Urinary bladder (tissue), 4 donors: Measurements from ENCODE around the gene C22orf23. TPM values are rescaled to one million over a fixed set of nuclear protein-coding genes. Genes with fewer than 3 reads are reported as not detected.

Experiments
- DNase-seq: peaks from one replicate; pipeline ENCODE4 v3.0.0-alpha.2; 2015; ENCODE audit errors: extremely low spot score
- H3K27ac ChIP-seq: one replicate; pipeline ENCODE4 v1.5.1; 2013; ENCODE audit warnings: low read depth, mild to moderate bottlenecking, moderate library complexity
- H3K36me3 ChIP-seq: one replicate; pipeline ENCODE4 v1.6.1; 2013; ENCODE audit warnings: mild to moderate bottlenecking, moderate library complexity; ENCODE audit not compliant: insufficient read depth
- H3K4me1 ChIP-seq: one replicate; pipeline ENCODE4 v1.6.1; 2013; ENCODE audit warnings: mild to moderate bottlenecking, moderate library complexity; ENCODE audit not compliant: insufficient read depth
- H3K4me3 ChIP-seq: one replicate; pipeline ENCODE4 v1.5.1; 2013; ENCODE audit warnings: low read depth, low read length
- WGBS: extraction: QIAGEN DNeasy Blood & Tissue Kit; methylation state at CpG from one replicate; pipeline ENCODE4 v1.1.7; 2013; 5-methylcytosine and 5-hydroxymethylcytosine counted together
- polyA plus RNA-seq: library from polyadenylated mRNA; stranded (reverse); fragments of 200-250 nt; gene quantifications from one replicate; pipeline ENCODE4 v1.2.3, GENCODE V29; 2013
- total RNA-seq: library from RNA; depleted of rRNA; stranded (reverse); fragments of >200 nt; gene quantifications from one replicate; pipeline ENCODE4 v1.2.3, GENCODE V29; 2014
- donor health status: healthy with polysubstance abuse.
- donor health status: healthy.

C22orf23 gene
- total and polyA plus RNA-seq, 2 donors, result 0.26 to 0.95 TPM

DNA sequence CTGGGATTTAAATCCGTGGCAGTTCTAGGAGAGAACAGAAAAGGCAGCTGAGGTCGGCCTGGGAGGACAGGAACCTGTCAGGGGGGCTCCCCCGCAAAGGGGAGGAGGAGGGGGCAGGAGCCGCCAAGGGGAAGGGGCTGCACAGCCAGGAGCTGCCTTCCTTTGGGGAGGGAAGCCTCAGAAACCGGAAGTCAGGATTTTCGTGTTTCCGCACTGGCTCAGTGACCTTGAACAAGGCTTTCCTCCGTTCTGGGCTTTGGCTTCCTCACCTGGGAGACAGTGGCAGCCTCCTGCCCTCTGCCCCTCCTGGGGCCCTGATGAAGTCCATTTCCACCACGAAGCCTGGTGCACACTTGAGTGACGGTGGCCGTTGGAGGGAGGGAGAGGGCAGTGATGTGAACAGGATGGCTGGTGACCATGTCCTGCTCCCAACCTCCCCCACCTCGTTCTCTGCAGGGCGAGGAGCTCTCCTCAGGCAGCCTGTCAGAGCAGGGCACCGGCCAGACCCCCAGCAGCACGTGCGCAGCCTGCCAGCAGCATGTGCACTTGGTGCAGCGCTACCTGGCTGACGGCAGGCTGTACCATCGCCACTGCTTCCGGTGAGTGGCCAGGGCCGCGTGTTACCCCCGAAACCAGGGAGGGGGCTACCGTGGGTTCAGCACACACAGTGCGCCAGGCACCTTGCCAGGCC is 34.7 kb downstream of the C22orf23 start:
- WGBS, result 81% methylated on average over 25 of the region's 25 CpGs
- Histone ChIP-seq H3K36me3 (peaks cover 7% of the 10 kb centered on the region), H3K27ac (no peak overlapping the region), H3K4me3 (no peak overlapping the region), H3K4me1 (no peaks in the 10 kb centered on the region)
- DNase-seq, result no peak

DNA sequence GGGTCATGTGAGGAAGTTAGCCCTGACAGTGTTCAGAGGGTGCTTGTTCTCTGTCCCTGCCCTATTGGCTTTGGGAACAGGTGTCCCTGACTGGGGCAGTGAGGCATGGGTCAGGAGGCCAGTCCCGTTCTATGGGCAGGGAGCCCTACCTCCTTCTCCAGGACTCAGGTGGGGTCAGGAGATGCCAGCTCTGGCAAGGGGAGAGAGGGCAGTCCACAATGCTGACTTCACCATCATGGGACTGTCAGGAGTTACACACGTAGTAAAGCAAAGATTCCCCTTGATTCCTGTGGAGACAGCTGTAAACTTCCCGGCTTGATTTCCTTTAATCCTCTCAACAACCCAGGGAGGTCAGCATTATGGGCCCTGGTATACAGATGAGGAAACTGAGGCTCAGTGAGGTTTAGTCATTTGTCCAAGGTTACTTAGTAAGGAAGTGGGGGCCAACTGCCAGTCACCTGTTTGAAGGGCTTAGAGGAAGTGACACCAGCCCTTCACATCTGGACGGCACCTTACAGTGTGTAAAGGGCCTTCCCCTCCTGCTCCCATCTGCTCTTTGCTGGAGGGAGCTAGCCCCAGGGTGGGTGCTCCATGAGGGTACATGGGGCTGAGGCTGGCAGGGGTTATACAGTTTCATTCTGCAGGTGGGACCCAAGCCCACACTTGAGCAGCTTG is 35.4 kb downstream of the C22orf23 start:
- peaks cover 7% of the 10 kb centered on the region for H3K36me3 ChIP-seq
- 82% methylated on average over 4 of the region's 4 CpGs for WGBS

DNA sequence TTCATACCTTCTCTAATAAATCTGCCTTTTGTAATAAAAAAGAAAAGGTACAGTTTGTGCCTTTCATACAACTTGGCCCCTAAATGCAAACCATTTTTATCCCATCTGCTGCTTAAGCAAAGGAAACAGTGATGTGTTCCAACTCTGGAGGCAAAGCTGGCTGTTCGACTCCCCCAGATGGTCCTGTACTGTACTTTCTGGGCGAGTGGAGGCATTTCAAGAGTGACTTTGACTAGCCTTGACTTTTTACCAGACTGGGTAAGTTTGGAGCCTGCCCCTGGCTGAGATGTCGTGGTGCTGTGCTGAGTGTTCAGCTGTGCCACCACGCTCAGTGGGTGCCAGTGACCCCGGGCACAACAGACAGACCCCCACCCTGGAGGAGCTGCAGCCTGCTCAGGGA is 37.1 kb downstream of the C22orf23 start:
- 91% methylated on average over 5 of the region's 5 CpGs for WGBS
- H3K4me1 ChIP-seq, result no peaks in the 10 kb centered on the region
- H3K27ac ChIP-seq, result no peak overlapping the region
- peaks cover 7% of the 10 kb centered on the region for H3K36me3 ChIP-seq
- DNase-seq, result no peak
- no peak overlapping the region for H3K4me3 ChIP-seq

More for the DNA sequence above, 35.4 kb downstream of the C22orf23 start:
- H3K4me3 ChIP-seq, result no peak overlapping the region
- H3K27ac ChIP-seq, result no peak overlapping the region
- DNase-seq, result no peak
- H3K4me1 ChIP-seq, result no peaks in the 10 kb centered on the region

DNA sequence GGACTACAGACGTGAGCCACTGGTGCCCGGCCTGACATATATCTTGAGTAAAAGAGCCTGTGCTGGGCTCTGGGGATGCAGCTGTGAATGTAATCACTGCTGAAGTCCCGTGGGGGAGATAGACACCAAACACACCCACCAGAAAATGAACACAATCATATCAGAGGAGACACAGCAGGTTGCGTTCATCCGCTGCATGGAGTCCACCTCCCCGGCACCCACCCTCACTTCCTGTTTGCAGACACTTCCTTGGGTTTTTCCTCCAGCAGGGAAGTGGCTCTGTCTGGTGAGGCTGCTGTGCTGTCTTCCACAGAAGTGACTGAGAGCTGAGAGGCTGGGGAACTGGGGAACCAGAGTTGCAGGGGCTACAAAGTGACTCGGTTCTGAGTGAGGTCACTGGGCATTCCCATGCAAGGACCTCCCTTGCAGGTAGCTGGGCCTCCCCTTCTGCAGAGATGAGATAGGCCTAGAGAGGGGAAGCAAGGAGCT is 40.1 kb downstream of the C22orf23 start:
- Histone ChIP-seq H3K36me3 (peaks cover 7% of the 10 kb centered on the region), H3K4me3 (no peak overlapping the region), H3K27ac (no peak overlapping the region), H3K4me1 (no peaks in the 10 kb centered on the region)
- DNase-seq, result no peak
- 78% methylated on average over 7 of the region's 7 CpGs for WGBS

DNA sequence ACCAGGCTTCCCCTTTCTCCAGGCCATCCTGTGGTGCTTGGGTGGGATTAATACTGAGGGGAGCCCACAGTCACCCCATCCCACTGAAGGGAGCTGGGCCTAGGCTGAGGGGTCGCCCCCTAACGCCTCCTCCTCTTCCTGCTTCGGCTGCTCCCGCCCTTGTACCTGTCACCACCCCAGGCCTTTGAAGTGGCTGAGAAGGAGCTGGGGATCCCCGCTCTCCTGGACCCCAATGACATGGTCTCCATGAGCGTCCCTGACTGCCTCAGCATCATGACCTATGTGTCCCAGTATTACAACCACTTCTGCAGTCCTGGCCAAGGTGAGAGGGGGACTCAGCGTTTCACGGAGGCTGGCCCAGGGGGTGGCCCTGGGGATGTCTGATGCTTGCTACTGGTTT is 41.2 kb downstream of the C22orf23 start:
- Histone ChIP-seq H3K4me1 (peaks cover 2% of the 10 kb centered on the region), H3K4me3 (no peak overlapping the region), H3K36me3 (peaks cover 4% of the 10 kb centered on the region), H3K27ac (no peak overlapping the region)
- no peak for DNase-seq
- 75% methylated on average over 8 of the region's 8 CpGs for WGBS

DNA sequence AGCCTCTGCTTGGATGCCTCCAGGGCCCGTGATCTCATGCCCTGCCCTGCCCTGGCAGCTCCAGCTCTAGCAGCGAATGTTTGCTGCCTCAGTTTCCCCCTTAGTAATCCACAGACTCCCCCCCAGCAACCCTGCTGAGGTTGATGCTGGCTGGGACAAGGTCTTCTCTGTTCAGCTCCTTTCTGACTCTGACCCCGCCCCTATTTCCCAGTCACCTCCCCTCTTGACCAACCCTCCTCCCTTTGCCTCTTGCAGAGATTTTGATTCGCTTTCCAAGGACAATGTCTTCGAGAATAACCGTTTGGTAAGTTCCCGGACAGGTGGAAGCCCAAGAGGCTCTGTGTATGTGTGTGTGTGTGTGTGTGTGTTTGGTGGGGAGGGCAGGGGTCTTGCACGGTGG is 41.7 kb downstream of the C22orf23 start:
- Histone ChIP-seq H3K4me3 (no peak overlapping the region), H3K36me3 (peaks cover 4% of the 10 kb centered on the region), H3K27ac (no peak overlapping the region), H3K4me1 (peaks cover 2% of the 10 kb centered on the region)
- no peak for DNase-seq
- WGBS, result 60% methylated on average over 8 of the region's 8 CpGs

DNA sequence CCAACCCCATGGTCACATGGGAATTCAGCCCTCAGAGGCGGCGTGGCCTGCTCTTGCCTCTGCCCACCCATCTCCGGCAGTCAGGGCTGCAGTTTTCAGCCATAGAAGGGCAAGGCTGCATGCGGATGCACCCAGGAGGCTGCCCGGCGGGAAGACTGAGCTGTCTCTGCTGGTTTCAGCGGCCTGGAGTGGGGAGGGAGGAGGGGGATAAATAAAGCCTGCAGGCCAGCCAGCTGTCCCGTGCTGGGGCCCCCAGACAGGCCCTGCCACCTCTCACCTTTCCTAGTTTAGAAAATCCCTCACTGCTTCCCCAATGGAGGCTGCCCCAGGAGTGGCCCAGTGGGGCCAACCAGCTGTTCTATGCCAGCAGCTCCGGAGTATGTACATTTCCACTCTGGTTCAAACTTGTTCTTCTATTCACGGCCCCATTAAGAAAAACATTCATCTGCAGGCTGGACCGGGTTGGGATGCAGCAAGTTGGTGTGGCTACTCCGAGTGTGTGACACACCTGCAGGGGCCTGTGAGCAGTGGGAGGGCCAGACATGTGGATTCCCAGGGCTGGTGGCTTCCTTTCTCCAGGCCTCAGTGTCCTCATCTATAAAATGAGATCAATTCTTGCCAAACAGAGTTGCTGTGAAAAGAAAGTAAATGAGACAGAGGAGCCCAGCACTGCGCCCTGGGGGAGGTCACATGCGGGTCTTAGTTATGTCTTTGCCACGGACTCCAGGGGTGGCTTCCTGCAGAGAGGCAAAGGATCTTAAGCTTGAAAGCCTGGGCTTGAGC is 42.3 kb downstream of the C22orf23 start:
- H3K27ac ChIP-seq, result no peak overlapping the region
- H3K4me3 ChIP-seq, result no peak overlapping the region
- H3K4me1 ChIP-seq, result peaks cover 2% of the 10 kb centered on the region
- 45% methylated on average over 15 of the region's 15 CpGs for WGBS
- peaks cover 2% of the 10 kb centered on the region for H3K36me3 ChIP-seq
- DNase-seq, result no peak

DNA sequence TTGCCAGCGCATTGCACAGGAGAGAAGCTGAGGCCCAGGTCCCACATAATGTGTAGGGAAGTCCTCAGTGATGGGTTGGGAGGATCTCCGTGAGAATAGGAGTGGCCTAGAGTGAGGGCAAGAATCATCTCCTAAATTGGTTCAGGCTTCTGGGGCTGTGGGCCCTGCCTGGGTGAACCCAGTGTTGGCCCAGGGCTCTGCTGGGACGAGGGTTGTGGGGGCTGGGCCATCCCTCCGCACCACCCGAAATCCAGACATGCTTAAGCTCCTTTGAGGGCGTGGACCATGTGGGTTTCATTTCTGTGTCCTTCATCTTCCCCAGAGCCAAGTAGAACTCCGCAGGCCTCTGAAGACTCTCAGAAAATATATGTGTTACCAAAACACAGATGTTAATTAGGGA is 43.6 kb downstream of the C22orf23 start:
- Histone ChIP-seq H3K4me1 (peaks cover 2% of the 10 kb centered on the region), H3K27ac (no peak overlapping the region), H3K4me3 (no peak overlapping the region), H3K36me3 (no peaks in the 10 kb centered on the region)
- DNase-seq, result no peak
- WGBS, result 39% methylated on average over 7 of the region's 7 CpGs

DNA sequence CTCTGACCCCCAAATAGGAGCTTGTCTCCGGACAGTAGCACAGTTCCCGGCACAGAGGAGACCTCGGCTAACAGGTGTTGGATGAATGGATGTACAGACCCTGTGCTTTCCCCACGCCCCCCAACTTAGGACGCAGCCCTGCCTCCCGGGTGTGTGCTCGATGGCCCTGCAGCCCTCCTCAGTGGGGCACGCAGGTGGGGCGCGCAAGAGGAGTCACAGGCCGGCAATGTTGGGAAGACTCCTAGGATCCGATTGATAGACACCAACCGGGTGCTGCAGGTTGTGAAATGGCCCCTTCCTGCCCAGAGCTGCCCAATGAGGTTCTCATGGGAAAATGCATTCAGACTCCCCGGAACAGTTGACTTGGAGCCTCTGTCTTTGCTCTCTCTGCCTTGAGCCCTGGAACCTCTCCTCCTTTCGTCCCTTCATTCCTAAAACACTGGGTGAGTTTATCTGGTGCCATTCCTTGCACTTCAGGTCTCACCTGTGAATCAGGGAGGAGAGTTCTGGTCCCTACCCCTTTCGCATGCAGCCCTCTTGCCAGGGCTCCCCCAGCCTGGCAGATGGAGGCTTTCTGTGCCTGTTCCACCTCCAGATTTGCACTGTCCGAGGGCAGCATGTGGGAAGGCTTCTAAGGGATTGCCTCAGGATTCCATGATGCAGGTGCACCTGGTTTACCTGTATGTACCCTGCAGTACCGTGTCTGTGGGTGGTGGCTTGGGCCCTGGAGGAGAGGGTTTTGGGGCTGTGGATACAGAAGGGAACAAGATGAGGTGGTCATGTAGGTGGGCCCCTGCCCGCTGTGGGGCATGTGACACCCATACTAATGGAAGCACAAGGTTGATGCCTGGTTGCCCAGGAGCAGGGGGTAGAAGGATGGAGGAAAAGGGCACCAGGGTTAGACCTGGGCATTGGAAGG is 46.1 kb downstream of the C22orf23 start:
- 29% methylated on average over 19 of the region's 19 CpGs for WGBS
- peaks cover 2% of the 10 kb centered on the region for H3K4me1 ChIP-seq
- H3K4me3 ChIP-seq, result peak overlapping the region; percentile 91
- no peaks in the 10 kb centered on the region for H3K36me3 ChIP-seq
- DNase-seq, result no peak
- peak overlapping the region; percentile 91 for H3K27ac ChIP-seq

DNA sequence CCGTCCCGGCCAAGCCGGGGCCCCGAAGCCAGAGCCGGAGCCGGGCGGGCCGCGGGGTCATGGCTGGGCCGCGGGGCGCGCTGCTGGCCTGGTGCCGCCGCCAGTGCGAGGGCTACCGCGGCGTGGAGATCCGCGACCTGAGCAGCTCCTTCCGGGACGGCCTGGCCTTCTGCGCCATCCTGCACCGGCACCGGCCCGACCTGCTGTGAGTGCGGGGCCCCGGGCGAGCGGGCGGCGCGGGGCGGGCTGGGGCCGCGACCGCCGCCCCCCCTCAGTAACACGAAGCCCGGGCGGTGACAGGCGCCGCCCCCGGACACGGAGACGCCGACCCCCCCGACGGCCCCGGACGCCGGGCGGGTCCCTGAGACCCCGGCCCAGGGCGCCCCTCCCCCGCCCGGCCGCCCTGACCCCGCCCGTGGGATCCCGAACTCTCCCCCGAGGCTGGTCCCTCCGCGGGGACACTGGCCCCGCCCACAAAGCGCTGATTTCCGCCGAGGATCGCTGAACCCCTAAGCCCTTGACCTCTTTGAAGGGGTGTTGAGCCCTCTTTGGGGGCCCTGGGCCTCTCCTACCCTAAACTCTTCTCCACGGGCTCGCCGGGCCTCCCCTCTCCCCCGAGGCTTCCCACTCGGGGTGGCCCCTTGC is 46.9 kb downstream of the C22orf23 start:
- H3K4me1 ChIP-seq, result peaks cover 2% of the 10 kb centered on the region
- no peak for DNase-seq
- WGBS, result 1% methylated on average over 69 of the region's 75 CpGs

DNA sequence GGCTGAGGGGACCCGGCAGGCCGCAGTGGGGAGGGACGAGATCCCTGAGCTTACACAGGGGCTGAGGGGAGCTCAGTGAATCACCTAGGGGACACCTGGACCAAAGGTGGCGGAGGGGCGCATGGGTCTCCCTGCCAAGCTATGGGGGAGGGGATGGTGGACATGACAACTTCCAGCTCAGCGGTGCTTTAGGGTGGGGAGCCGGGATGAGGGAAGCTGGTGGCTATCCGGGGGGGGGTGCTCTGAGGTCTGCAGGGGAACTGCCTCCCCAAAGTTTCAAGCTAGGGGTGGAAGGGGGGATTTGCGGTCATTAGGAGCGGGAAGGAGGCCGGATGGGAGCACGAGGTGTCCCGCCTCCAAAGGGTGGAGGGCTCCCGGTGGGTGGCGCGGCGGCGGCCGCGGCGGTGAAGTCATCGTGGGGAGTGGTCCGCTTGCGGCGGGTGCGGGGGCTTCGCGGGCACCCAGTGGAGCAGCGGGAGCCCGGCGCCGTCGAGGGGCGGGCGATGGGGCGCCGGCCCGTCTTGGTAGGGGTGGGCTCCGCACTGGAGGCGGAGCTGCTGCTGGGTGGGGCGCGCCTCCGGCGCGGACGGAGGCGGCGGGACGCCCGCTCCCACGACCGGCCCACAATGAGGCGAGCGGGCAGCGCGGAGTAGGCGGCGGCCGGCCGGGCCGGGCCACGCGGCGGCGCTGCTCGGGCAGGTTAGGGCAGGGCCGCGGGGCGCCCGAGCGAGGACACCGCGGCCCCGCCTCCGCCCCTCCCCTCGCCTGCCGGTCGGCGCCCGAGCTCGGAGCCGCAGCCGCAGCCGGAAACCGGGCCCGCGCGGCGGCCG is 47.7 kb downstream of the C22orf23 start, which contains the start of gene MICALL1:
Gene MICALL1 (plus strand): TSS at position 764 of the 830 bp plus-strand sequence. CDS start 126 bp downstream, outside the sequence.
- DNase-seq, result no peak
- peak within 1 kb of the TSS; percentile 91 for H3K4me3 ChIP-seq
- H3K27ac ChIP-seq, result peak within 1 kb of the TSS; percentile 91
- WGBS, result 3% methylated on average over 88 of the region's 90 CpGs
- peaks cover 2% of the 10 kb centered on the region for H3K4me1 ChIP-seq
- no peaks in the 10 kb centered on the region for H3K36me3 ChIP-seq

More for the DNA sequence above, 46.9 kb downstream of the C22orf23 start:
- Histone ChIP-seq H3K27ac (peak overlapping the region; percentile 91), H3K4me3 (peak overlapping the region; percentile 91), H3K36me3 (no peaks in the 10 kb centered on the region)
